CD4-positive, alpha-beta T cell treated with Interleukin-6 for 4 hours (primary cell): Measurements from ENCODE around the gene LRCH1.

Source experiments
- DNase-seq: peaks from one replicate; pipeline ENCODE4 v3.0.0-alpha.2; 2020; ENCODE audit warnings: mixed read lengths

The LRCH1 gene

GRCh38 chr13:46565808-46566750, 13.1 kb downstream of the LRCH1 start:
- DNase-seq: no peak

GRCh38 chr13:46567671-46568070, 14.7 kb downstream of the LRCH1 start:
- DNase-seq: no peak

GRCh38 chr13:46569456-46569855, 16.5 kb downstream of the LRCH1 start:
- DNase-seq: no peak

GRCh38 chr13:46570273-46570672, 17.3 kb downstream of the LRCH1 start:
- no peak for DNase-seq

GRCh38 chr13:46571189-46571908, 18.4 kb downstream of the LRCH1 start:
- no peak for DNase-seq

- DNase-seq: no peak
Measured at GRCh38 chr13:46571909-46572595, 19.1 kb downstream of the LRCH1 start.

- DNase-seq: no peak
Measured at GRCh38 chr13:46572752-46573431, 19.9 kb downstream of the LRCH1 start.

GRCh38 chr13:46575301-46575771, 22.4 kb downstream of the LRCH1 start:
- no peak for DNase-seq

- no peak for DNase-seq
Measured at GRCh38 chr13:46575818-46576221, 22.9 kb downstream of the LRCH1 start.

GRCh38 chr13:46576762-46577161, 23.8 kb downstream of the LRCH1 start:
- no peak for DNase-seq

GRCh38 chr13:46577696-46578589, 25.0 kb downstream of the LRCH1 start:
- no peak for DNase-seq

- no peak for DNase-seq
Measured at GRCh38 chr13:46578590-46578975, 25.6 kb downstream of the LRCH1 start.

- DNase-seq: no peak
Measured at GRCh38 chr13:46580362-46580839, 27.4 kb downstream of the LRCH1 start.

GRCh38 chr13:46582190-46582589, 29.2 kb downstream of the LRCH1 start:
- no peak for DNase-seq

- DNase-seq: no peak
Measured at GRCh38 chr13:46586751-46587514, 34.0 kb downstream of the LRCH1 start.

- no peak for DNase-seq
Measured at GRCh38 chr13:46587807-46588418, 34.9 kb downstream of the LRCH1 start.

- DNase-seq: no peak
Measured at GRCh38 chr13:46592385-46592784, 39.4 kb downstream of the LRCH1 start.

- peak; percentile 48 for DNase-seq
Measured at GRCh38 chr13:46593398-46593797, 40.4 kb downstream of the LRCH1 start.

GRCh38 chr13:46594374-46595078, 41.6 kb downstream of the LRCH1 start:
- no peak for DNase-seq
